GM21619 (cell line): ENCODE measurements around the gene CTNNA1.
"Not testable (repeated sequence)": the region's sequence is repeated elsewhere in the genome, so short reads cannot be mapped to it uniquely, and the experiment has no call there.

Experiments used
- ATAC-seq: cut with Tn5 transposase; IDR thresholded peaks from one replicate; pipeline ENCODE4 v1.9.1; 2021; ENCODE audit not compliant: unreplicated experiment

The CTNNA1 gene

DNA sequence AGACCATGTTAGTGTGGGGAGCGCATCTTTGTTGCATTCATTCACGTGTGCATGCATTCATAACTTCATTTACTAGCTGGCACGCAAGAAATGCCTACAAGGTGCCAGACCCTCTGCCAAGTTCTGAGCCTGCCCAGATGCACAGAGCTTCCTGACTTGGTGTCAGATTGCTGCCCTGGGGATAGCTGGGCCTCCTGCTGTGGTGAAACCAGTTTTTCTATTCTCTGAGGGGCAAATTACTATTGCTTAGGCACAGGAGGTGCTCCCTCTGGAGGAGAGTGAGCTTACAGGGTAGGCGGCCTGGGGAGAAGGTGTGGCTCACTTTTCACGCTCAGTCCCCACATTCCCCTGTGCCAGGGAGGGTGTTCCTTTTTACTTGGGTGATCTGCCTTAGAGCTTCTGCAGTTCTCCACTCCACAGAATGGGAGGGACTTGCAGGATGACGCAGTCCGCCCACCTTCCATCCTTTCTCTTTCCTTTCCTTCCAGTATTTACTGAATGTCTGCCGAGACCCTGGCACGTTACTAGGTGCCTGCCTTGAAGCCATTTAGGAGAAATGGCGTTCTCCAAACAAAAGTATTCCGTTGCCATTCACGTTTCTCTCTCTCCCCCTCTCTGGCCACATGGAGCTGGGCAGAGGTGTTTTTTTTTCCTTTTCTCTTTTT lies 27.9 kb upstream of the CTNNA1 start:
- no peak for ATAC-seq

GRCh38 chr5:138725818-138726416 lies 27.3 kb upstream of the CTNNA1 start:
- no peak for ATAC-seq

DNA sequence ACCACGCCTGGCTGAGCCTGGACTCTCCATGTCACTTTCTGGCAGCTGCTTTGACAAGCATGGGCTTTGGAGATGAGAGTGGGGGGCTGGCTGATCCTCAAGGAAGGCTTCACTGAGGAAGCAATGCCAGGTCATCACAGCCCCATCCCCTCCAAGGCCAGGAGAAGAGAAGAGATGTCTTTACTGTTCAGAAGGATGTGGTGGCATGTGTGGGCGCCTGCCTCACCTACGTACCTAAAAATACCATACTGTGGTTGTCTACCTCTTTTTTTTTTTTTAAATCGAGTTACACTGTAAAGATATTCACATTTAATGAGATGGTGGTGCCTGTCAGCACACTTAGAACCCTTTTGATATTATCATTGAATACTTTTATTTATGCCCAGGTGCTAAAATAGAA lies 26.4 kb upstream of the CTNNA1 start:
- ATAC-seq: no peak

- not testable (repeated sequence) for ATAC-seq
These were observed 22.7 kb upstream of the CTNNA1 start for GRCh38 chr5:138730496-138730895.

- no peak for ATAC-seq
These were observed 20.8 kb upstream of the CTNNA1 start for GRCh38 chr5:138732466-138732865.

DNA sequence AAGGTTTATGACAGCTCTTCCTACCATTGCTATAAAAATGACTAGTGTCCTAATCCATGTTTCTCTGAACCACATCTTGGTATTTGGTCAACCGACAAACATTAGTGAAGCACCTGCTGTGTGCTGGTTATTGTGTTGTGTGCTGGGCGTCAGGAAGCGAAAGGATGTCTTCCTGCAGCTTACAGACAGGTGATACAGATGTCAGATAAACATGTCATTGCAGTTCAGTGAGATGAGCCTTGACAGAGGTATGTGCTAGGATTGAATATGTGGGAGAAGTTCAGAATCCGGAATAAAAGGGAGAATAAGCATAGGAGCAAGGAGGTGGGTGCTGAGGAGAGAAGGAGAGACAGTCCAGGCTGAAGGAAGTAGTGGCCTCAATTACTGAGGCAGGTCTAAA lies 20.3 kb upstream of the CTNNA1 start:
- no peak for ATAC-seq

DNA sequence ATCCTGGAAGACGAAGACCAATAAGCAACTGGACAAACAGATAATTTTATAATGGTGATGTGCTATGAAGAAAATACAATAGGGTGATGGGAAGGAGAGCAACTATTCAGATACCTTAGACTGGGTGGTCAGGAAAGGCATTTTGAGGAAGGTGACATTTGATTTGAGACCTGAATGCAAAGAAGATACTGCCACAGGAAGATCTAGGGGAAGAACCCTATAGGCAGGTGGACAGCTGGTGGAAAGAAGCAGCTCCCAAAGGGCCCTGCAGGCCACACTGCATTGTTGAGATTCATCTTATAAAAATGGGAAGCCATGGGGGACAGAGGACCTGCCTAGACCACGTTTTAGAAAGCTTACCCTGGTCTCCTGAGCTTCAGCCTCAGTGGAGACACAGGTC lies 19.7 kb upstream of the CTNNA1 start:
- no peak for ATAC-seq

DNA sequence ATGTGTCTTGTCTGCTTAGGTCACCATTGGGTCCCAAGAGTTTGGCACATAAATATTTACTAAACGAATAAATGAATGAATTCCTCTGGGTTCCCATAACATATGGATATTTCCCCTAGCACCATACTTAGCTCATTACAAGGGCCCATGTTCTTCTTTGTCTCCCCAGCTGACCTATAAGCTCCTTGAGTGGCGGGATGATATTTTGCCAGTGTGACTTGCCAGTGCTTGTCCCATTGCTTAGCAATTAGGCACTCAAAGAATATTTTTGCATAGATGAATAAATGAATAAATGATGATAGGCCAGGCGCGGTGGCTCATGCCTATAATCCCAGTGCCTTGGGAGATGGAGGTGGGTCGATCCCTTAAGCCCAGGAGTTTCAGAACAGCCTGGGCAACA lies 16.9 kb upstream of the CTNNA1 start:
- no peak for ATAC-seq

GRCh38 chr5:138737494-138738265 lies 15.5 kb upstream of the CTNNA1 start:
- no peak for ATAC-seq

- ATAC-seq: no peak
These were observed 14.8 kb upstream of the CTNNA1 start for GRCh38 chr5:138738399-138738798.

GRCh38 chr5:138739938-138740337 lies 13.3 kb upstream of the CTNNA1 start:
- ATAC-seq: no peak

DNA sequence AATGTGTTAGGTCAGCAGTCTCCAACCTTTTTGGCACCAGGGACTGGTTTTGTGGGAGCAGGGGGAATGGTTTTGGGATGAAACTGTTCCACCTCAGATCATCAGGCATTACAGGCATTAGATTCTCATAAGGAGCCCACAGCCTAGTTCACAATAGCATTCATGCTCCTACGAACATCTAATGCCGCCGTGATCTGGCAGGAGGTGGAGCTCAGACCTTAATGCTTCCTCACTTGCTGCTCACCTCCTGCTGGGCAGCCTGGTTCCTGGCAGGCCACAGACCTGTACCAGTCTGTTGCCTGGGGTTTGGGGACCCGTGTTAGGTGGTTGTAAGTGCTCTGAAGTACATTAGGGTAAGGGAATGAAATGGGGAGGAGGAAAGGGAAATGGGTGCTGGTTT lies 9.7 kb upstream of the CTNNA1 start:
- no peak for ATAC-seq

GRCh38 chr5:138745268-138745667 lies 8.0 kb upstream of the CTNNA1 start:
- no peak for ATAC-seq

- ATAC-seq: no peak
These were observed 4.6 kb upstream of the CTNNA1 start for GRCh38 chr5:138748630-138749081.

DNA sequence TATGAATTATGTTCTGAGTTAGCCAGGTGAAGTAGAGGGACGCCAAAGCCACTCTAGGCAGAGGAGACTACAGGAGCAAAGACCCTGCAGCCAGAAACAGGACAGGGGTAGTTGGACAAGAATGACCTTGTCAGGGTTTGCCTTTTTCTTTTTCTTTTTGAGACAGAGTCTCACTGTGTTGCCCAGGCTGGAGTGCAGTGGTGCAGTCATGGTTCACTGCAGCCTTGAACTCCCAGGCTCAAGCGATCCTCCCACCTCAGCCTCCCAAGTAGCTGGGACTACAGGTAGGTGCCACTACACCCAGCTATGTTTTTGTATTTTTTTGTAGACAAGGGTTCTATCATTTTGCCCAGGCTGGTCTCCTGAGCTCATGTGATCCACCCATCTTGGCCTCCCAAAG lies 1.9 kb upstream of the CTNNA1 start:
- ATAC-seq: not testable (repeated sequence)

- ATAC-seq: peak; percentile 5
These were observed 779 bp upstream of the CTNNA1 start for GRCh38 chr5:138752341-138752950.

DNA sequence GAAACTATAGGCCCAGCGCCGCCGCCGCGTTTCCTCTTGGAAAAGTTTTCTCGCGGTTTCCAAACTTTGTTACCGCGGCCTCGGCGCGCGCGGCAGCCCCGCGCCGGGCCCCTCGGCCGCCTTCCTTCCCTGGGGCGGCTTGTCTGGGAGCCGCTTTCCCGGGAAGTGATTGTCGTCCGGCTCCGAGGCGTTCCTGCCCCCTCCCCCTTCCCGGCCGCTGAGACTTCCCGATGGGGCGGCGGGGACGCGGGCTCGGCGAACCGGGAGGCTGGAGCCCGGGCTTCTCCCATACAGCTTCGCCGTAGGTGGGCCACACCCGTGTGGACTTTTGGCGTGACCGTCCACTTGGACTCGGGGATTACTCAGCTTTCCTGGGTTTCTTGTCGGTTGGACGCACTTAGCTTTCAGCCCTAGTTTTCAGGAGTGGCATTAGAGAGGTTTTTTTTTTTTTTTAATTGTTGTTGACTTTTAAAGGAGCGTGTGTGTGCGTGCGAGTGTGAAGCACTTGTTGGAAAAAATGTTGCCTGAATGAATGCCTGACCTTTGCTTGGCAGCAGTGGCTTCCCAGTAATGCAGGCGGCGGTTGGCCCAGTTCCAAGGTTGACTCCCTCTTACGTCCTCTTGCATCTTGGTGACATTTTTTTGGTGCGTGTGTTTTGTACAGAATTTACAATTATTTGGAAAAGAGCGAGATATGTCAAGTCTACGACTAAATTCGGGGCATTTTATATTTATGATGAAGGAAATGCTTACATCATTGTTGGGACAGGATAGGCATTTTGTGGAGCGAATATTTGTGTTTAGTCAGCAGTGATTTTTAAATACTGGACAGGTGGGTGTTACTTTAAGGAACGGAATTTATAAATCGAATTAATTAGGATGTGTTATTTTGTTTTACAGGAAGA lies 821 bp downstream of the CTNNA1 start:
- peak; percentile 12 for ATAC-seq

GRCh38 chr5:138754699-138755057 lies 1.5 kb downstream of the CTNNA1 start:
- ATAC-seq: no peak

DNA sequence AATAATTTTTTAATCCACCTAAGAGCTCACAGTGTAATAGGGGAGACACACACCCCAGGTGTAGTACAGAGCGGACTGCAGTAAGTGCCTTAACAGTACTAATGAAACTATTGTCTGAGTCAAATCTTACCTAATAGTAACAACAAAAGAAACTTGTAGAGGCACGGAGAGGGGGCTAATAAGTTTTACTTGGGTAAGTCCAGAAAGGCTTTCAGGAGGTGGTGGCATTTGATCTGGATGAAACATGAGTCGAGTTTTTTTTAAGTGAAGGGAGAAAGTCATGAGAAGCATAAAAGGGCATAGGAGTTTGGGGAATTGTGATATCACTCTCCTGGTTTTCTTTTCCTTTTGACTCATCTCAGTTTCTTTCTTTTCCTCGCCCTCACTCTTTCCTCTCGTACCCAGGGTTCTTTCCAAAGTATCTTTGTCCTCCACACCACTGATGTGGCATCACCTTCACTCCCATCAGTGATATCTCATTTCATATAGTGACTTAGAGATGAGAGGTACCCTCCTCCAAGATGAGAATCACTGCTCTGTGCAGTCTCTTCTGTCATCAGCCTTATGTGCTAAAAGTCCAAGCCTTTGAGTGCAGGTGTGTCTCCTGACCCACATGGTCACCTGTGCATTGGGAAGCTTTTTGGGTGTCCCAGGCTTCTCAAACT lies 2.0 kb downstream of the CTNNA1 start:
- ATAC-seq: no peak

DNA sequence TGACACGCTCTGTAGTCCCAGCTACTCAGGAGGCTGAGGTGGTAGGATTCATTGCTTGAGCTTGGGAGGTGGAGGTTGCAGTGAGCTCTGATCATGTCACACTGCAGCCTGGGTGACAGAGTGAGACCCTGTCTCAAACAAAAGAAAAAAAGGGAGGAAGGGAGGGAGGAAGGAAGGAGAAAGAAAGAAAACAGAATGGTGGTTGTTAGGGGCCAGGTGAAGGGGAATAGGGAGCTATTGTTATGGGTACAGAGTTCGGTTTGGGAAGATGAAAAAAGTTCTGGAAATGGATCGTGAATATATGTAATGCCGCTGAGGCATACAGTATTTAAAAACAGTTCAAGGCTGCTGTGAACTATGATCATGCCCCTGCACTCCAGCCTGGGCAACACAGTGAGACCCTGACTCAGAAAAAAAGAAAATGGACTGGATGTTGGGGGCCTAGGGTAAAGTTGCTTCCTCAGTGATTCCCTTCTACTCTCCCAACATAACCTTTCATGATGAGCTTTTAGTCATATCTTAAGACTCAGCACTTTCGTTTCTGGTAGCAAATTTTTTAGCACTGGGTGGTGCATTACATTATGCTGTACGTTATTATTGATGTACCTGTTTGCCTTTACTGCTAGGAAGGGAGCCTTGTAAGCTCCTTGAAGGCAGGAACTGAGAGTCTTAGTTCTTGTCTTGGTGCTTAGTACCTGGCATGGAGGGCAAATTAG lies 4.0 kb downstream of the CTNNA1 start:
- no peak for ATAC-seq
